Osteoblast (primary cell): Measurements from ENCODE around the gene WHRN. TPM values are rescaled to one million over a fixed set of nuclear protein-coding genes. Genes with fewer than 3 reads are reported as not detected.

Experiments used
- DNase-seq: peaks from one replicate; pipeline ENCODE4 v3.0.0; 2011; ENCODE audit warnings: low spot score, mixed read lengths; ENCODE audit not compliant: insufficient read length; ENCODE audit errors: missing footprints
- H2AFZ ChIP-seq: 2 replicates; pipeline ENCODE4 v1.6.0; 2011; ENCODE audit warnings: mild to moderate bottlenecking, low read length
- H3K27ac ChIP-seq: 2 replicates; pipeline ENCODE4 v1.5.1; 2011; ENCODE audit warnings: mild to moderate bottlenecking, low read depth, low read length, moderate library complexity
- H3K27me3 ChIP-seq: 2 replicates; pipeline ENCODE4 v1.6.0; 2012; ENCODE audit warnings: mild to moderate bottlenecking, control low read depth, inconsistent platforms, low read length, moderate library complexity; ENCODE audit not compliant: insufficient read depth
- H3K36me3 ChIP-seq: 2 replicates; pipeline ENCODE4 v1.5.1; 2011; ENCODE audit warnings: mild to moderate bottlenecking, low read length, control low read depth, moderate library complexity; ENCODE audit not compliant: insufficient read depth
- H3K4me1 ChIP-seq: 2 replicates; pipeline ENCODE4 v1.5.1; 2011; ENCODE audit warnings: mild to moderate bottlenecking, low read length, control low read depth, moderate library complexity; ENCODE audit not compliant: insufficient read depth
- H3K4me2 ChIP-seq: 2 replicates; pipeline ENCODE4 v1.6.0; 2011; ENCODE audit warnings: mild to moderate bottlenecking, low read length; ENCODE audit not compliant: insufficient read depth
- H3K4me3 ChIP-seq: fragments of 200-600 bp; sonication (generic); 3 replicates; pipeline ENCODE4 v1.5.1; 2012; ENCODE audit warnings: mild to moderate bottlenecking, low read length, inconsistent platforms; ENCODE audit not compliant: insufficient read depth
- H3K79me2 ChIP-seq: 2 replicates; pipeline ENCODE4 v1.6.0; 2012; ENCODE audit warnings: mild to moderate bottlenecking, low read length, control low read depth, inconsistent platforms; ENCODE audit not compliant: insufficient read depth
- H3K9me3 ChIP-seq: 2 replicates; pipeline ENCODE4 v1.5.1; 2011; ENCODE audit warnings: low read depth, low read length, control low read depth
- H4K20me1 ChIP-seq: 2 replicates; pipeline ENCODE4 v1.6.0; 2012; ENCODE audit warnings: mild to moderate bottlenecking, low read length, control low read depth; ENCODE audit not compliant: insufficient read depth
- CTCF ChIP-seq: IDR thresholded peaks from 2 replicates; pipeline ENCODE4 v1.5.1; 2011; ENCODE audit warnings: mild to moderate bottlenecking, low read depth, low read length, moderate library complexity; ENCODE audit errors: extremely low read depth
- total RNA-seq: library from RNA; depleted of rRNA; stranded (reverse); fragments of >200 nt; gene quantifications from 2 replicates; pipeline ENCODE4 v1.2.3, GENCODE V29; 2012

The WHRN gene
- total RNA-seq, 1 donor, result 2.2 TPM

GRCh38 chr9:114410910-114411309, 94.4 kb downstream of the WHRN start:
- TF ChIP-seq CTCF, result no peak
- Histone ChIP-seq H3K27ac (no peak overlapping the region), H4K20me1 (no peaks in the 10 kb centered on the region), H3K36me3 (no peaks in the 10 kb centered on the region), H3K4me3 (no peak overlapping the region), H3K4me1 (peaks cover 14% of the 10 kb centered on the region), H3K27me3 (peaks cover 6% of the 10 kb centered on the region), H3K4me2 (no peak overlapping the region), H3K79me2 (no peaks in the 10 kb centered on the region), H2AFZ (no peak overlapping the region), H3K9me3 (no peaks in the 10 kb centered on the region)
- no peak for DNase-seq

- Histone ChIP-seq H3K27ac (no peak overlapping the region), H2AFZ (no peak overlapping the region)
These were observed 95.4 kb downstream of the WHRN start for GRCh38 chr9:114409842-114410241.

GRCh38 chr9:114409103-114409780, 96.0 kb downstream of the WHRN start:
- peaks cover 6% of the 10 kb centered on the region for H3K27me3 ChIP-seq
- H4K20me1 ChIP-seq, result no peaks in the 10 kb centered on the region
- H3K27ac ChIP-seq, result no peak overlapping the region
- H3K79me2 ChIP-seq, result no peaks in the 10 kb centered on the region
- peaks cover 10% of the 10 kb centered on the region for H3K4me1 ChIP-seq
- TF ChIP-seq CTCF, result no peak
- no peaks in the 10 kb centered on the region for H3K36me3 ChIP-seq
- no peak overlapping the region for H3K4me3 ChIP-seq
- no peaks in the 10 kb centered on the region for H3K9me3 ChIP-seq
- DNase-seq, result peak; percentile 75
- H2AFZ ChIP-seq, result no peak overlapping the region
- no peak overlapping the region for H3K4me2 ChIP-seq

More at GRCh38 chr9:114409842-114410241, 95.4 kb downstream of the WHRN start:
- peaks cover 6% of the 10 kb centered on the region for H3K27me3 ChIP-seq
- no peak overlapping the region for H3K4me3 ChIP-seq
- H3K4me1 ChIP-seq, result peaks cover 14% of the 10 kb centered on the region
- no peaks in the 10 kb centered on the region for H3K79me2 ChIP-seq
- no peaks in the 10 kb centered on the region for H4K20me1 ChIP-seq
- TF ChIP-seq CTCF, result no peak
- no peaks in the 10 kb centered on the region for H3K36me3 ChIP-seq
- no peaks in the 10 kb centered on the region for H3K9me3 ChIP-seq
- no peak overlapping the region for H3K4me2 ChIP-seq
- no peak for DNase-seq

GRCh38 chr9:114408645-114409044, 96.6 kb downstream of the WHRN start:
- no peaks in the 10 kb centered on the region for H3K79me2 ChIP-seq
- no peak for DNase-seq
- H3K4me2 ChIP-seq, result no peak overlapping the region
- TF ChIP-seq CTCF, result no peak
- peaks cover 4% of the 10 kb centered on the region for H3K4me1 ChIP-seq
- H3K27ac ChIP-seq, result no peak overlapping the region
- no peaks in the 10 kb centered on the region for H4K20me1 ChIP-seq
- peaks cover 6% of the 10 kb centered on the region for H3K27me3 ChIP-seq
- H3K4me3 ChIP-seq, result no peak overlapping the region
- no peaks in the 10 kb centered on the region for H3K36me3 ChIP-seq
- H3K9me3 ChIP-seq, result no peaks in the 10 kb centered on the region
- no peak overlapping the region for H2AFZ ChIP-seq
